ENCODE results near the gene MPV17.
"Not testable (repeated sequence)": the region's sequence is repeated elsewhere in the genome, so short reads cannot be mapped to it uniquely, and the experiment has no call there.

The MPV17 gene

DNA sequence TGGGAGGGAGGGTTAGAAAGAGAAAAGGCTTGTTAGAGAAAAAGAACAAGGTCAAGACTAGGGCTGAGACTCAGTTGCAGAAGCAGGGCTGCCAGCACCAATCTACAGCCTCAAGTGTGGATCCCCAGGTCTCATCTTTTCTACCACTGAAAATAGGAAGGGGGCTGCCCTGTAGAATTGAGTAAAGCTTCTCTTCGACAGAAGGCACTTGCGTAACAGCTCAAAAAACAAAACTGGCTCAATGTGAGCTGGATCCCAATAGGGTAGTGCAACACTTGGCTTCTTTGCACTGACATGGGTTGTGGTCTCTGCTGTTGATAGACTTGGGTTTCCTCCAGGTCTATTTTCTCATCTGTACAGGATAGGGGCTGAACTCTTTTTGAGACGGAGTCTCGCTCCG, 1.8 kb upstream of the MPV17 start:
- DNase-seq = no peak
- in situ Hi-C loops (cut with MboI; ENCODE audit: low pct_unique_long_range_greater_than_20kb, low sequenced_read_pairs) = no loop called here

DNA sequence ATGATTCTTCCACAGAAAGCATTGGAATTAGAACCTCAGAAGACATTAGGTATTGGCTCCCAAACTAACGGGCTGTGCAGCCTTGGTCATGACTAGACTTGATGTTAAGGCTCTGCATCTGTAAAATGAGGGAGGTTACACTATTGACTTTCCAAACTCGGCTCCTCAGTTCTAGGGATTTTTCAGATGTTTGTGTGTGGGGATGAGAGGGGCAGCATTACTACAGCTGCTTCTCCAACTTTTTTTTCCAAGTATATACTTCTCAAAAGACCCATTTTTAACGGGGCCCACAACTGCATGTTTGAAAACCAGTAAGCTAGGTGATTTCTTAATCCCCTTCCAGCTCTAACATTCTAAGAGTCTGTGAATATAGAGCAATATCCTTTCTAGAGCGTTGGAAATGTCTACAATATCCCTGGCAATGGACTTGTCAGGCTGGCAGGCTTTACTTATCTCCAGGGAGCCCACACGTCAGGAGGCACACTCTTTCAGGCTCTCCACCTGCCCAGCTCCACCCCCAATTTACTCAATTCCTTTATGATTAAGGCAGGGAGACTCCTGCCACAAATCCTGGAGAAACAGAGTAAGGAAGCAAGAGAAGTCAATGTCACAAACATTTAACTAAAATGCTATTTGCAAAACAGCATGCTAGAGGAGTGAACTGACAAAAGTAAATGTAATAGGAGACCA, 844 bp upstream of the MPV17 start:
- in situ Hi-C loops (cut with MboI; ENCODE audit: low pct_unique_long_range_greater_than_20kb, low sequenced_read_pairs) = no loop called here
- DNase-seq = no peak

DNA sequence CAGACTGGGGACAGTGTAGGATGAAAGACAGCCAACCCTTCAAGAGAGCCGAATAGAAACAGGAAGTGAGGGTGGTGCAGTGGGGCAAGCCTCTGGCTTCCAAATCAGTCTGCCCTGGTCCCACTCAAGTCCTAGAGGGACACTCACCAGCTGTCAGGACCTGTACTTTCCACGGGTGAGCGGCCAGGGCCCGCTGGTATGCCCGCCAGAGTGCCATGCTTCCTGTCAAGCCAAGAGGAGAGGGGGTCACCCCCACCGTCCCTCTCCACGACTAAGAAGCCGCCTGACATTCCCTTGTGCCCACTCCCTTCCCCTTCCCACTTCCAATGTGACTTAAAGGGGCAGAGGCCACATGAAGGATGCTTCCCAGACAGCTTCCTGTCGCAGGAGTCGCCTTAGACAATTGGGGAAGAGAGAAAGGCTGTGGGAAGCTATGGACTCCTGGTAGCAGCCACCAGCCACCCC, 564 bp downstream of the MPV17 start:
- in situ Hi-C loops (cut with MboI; ENCODE audit: low pct_unique_long_range_greater_than_20kb, low sequenced_read_pairs) = no loop called here
- DNase-seq = peak; percentile 48

DNA sequence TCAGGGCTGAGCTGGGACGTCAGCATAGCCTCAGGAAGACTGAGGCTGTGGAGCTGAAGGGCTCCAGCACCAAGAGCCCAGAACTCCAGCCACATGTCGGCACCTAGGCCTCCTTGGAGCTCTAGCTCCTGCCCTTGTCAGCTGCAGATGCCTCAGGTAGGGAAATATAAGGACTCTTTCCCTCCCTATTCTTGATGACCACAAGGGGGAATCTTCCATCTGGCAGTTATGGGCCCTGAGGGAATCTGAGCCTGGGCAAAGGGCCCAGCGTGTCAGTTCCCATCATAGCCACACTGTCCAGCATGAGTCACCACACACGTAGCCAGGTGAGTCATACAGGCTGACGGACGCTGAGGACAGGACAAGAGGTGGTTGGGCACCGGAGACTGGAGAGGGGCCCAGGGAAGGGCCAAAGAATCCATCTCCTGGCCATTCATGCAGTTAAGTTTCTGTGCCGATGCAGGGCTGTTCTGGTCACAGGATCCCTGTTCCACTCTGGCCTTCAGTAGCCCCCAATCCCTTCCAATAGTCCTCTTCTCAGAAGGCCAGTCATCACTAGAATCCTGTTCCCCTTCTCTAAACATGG, 1.8 kb downstream of the MPV17 start:
- in situ Hi-C loops (cut with MboI; ENCODE audit: low pct_unique_long_range_greater_than_20kb, low sequenced_read_pairs) = no loop called here
- no peak for DNase-seq

DNA sequence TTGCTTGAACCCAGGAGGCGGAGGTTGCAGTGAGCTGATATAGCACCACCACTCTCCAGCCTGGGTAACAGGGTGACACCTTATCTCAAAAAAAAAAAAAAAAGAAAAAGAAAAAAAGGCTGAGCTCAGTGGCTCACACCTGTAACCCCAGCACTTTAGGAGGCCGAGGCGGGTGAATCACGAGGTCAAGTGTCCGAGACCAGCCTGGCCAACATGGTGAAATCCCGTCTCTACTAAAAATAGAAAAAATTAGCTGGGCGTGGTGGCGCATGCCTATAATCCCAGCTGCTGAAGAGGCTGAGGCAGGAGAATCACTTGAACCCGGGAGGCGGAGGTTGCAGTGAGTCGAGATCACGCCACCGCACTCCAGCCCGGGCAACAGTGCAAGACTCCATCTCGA, 3.1 kb downstream of the MPV17 start:
- in situ Hi-C loops (cut with MboI; ENCODE audit: low pct_unique_long_range_greater_than_20kb, low sequenced_read_pairs); DNase-seq: not testable (repeated sequence)

DNA sequence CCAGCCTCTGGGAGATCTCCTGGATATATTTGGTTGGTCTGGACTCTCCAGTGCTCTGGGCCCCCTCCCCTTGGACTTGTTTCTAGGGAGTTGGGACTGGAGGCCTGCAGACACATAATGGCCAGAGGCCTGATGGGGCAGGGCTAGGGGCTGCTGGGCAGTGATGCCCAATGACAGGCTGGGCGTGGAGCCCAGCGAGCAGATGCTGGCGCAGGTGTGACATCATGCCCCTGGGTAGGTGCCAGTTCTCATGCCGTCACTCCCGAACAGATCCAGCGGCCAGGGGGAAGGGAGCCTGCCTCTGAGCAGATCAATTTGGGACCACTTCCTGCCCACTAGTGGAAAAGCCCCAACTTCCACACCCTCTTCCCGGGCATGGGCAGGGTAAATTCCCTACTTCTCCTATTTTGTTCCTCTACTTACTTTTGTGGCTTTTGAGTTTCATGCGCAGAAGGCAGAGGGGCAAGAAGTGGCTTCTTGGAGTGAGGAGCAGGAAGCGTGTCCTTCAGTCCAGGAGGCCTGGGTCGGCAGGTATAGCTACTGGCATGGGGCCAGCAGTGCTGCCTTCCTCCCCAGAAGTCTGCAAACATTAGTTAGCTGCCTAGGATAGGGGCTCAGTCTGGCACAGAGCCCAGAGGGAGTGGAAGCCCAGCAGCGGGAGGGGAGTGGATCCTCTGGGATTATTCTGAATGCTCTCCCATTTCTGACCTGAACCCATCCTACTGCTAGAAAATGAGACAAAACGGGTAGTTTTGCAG, 6.1 kb downstream of the MPV17 start:
- no peak for DNase-seq
- in situ Hi-C loops (cut with MboI; ENCODE audit: low pct_unique_long_range_greater_than_20kb, low sequenced_read_pairs) = no loop called here

DNA sequence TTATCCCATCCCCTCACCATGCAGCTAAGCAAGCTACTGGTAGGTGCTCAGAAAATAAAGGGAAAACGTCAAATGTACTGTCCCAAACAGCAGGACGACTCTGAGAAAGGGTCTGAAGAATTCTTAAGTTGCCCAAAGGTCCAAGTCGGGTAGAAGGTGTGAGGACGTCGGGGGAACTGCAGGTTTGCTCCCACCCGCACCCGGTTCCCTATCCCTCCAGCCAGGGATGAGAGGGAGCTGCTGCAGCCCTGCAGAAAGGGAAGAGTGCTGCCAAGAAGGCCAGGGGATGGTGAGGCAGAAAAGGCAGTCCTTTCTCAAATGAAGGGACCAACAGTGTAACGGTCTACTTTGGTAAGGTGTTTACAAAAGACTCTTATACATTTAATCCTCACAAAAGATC, 7.8 kb downstream of the MPV17 start:
- in situ Hi-C loops (cut with MboI; ENCODE audit: low pct_unique_long_range_greater_than_20kb, low sequenced_read_pairs) = no loop called here
- DNase-seq = no peak

DNA sequence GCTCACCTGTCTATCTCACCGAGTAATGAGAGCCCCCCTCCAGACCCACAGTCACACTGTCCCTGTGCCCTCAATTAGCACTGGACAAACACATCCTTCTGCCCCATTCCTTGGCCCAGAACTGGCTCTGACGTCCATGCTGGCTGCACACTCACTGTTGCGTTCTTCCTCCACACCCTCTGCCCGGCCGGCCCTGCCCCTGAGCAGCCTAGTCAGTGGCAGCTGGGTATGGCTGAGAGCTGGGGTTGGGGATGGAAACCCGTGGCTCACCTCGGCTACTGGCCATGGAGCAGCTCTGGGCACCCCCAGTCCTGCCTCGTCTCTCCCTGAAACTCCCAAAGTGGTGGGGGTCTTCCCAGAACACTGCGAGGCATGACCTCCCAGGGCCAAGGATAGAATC, 8.2 kb downstream of the MPV17 start:
- in situ Hi-C loops (cut with MboI; ENCODE audit: low pct_unique_long_range_greater_than_20kb, low sequenced_read_pairs) = no loop called here
- DNase-seq = no peak

DNA sequence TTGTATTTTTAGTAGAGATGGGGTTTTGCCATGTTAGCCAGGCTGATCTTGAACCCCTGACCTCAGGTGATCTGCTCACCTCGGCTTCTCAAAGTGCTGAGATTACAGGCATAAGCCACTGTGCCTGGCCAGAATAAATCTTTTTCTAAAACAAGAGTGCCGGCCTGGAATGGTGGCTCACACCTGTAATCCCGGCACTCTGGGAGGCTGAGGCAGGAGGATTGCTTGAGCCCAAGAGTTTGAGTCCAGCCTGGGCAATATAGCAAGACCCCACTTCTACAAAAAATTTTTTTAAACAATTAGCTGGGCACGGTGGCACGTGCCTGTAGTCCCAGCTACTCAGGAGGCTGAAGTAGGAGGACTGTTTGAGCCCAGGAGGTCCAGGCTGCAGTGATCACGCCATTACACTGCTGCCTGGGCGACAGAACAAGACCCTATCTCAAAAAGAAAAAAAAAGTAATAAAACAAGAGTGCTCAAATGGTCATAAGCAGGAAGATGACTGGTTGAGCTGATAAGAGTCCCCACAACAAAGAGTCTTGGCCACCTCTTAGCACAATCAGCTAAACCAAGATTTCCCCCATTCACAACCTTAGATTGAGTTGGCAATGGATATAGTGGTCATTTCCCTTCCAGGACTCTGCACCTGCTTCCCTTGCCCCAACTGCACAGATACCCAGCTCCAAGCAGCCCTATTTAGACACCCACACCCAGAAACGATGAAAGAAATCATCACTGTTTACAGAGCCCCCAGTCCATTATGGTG, 8.8 kb downstream of the MPV17 start:
- no peak for DNase-seq
- in situ Hi-C loops (cut with MboI; ENCODE audit: low pct_unique_long_range_greater_than_20kb, low sequenced_read_pairs) = no loop called here

DNA sequence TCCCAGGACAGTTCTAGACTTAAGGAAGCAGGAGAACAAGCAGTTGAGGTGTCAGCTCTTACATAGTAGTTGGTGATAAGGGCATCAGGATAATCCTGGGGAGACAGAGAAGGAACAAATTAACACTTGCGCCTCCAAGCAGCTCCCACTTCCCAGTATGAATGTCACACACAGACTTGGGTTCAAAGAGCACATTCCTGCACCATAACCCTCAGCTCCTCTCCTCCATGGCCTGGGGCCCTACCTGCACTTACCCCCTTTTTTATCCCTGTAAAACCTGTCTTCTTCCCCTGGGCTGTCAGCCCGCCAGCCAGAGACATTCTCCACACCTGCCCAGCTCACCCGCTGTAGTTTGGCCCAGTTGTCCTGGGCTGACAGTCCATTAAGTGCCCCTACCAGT, 10.7 kb downstream of the MPV17 start:
- in situ Hi-C loops (cut with MboI; ENCODE audit: low pct_unique_long_range_greater_than_20kb, low sequenced_read_pairs) = no loop called here
- no peak for DNase-seq

DNA sequence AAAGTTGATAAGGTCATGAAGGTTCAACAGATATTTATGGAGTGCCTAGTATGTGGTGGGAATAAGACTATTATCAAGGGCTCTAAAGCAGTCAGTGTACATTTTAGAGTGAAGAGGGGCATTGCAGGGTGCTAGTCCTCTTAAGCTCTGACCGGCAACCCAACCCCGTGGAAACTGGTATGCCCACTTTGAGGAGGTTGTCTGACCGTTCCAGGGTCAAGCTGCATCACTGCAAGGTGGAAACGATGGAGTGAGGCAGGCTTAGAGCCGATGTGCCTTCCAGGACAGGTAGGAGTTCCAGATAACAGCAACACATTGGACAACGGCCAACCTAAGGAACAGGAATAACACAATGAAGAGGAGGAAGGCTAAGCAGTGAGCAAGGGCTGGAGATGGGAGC, 13.2 kb downstream of the MPV17 start:
- DNase-seq = no peak
- in situ Hi-C loops (cut with MboI; ENCODE audit: low pct_unique_long_range_greater_than_20kb, low sequenced_read_pairs) = no loop called here

DNA sequence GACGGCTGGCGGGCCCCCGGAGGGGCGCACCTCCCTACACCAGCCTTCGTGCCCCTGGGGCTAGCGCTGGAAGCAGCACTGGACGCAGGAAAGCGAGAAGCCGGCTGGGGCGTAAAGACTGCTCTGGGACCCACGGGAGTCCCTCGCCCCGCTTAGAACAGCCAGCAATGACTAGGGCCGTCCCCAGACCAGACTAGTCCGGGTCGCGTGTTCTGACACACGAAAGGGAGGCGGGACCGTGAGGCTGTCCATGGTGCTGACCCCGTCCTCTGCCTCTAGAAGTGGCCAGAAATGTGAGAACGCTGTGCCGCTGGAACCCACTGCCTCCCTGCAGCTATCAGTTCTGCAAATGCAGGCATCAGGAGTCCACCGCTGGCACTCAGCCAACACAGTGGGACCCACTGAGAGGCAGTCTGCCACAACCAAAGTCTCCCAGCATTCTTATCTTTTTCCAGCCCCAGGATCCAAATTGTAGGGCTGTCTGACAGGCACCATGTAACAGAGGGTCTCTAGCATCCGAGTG, 14.5 kb downstream of the MPV17 start, which contains the start of gene UCN:
Gene UCN, minus strand, starts transcription at position 87 of the 523 bp plus-strand sequence. CDS start 550 bp downstream, outside the sequence.
- no peak for DNase-seq
- in situ Hi-C loops (cut with MboI; ENCODE audit: low pct_unique_long_range_greater_than_20kb, low sequenced_read_pairs) = no loop called here

DNA sequence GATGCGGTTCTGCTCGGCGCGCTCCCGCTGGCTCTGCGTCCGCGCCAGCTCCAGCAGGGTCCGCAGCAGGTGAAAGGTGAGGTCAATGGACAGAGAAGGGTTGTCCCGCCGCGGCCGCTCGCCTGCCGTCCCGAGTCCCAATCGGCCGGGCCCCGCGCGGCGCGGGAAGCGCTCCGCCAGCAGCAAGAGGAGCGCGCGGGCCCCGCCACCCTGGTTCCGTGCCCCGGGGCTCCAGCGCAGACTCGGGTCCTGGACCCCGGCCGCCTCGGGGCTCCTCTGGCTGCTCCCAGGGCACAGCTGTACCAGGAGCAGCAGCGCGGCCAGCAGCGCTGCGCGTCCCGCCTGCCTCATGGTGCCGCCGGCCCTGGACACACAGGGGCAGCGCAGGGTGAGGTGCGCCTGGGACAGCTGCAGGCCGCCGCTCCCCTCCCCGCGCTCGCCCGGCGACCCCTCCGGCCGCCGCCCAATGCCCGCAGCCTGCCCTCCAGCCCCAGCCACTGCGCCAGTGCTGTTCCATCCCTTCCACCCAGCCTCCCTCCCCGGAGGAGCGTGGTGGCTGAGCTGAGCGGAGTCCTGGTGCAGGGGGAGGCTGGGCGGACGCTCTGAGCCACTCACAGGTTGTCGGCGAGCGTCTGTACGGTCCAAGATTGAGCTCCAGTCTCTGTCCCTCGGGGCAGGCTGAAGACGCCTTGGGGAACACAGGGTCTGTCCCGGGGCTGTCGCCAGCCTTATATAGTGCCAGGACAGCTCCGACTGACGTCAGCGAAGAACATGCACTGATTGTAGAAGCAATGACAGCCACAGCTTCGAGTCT, 15.1 kb downstream of the MPV17 start:
- DNase-seq = no peak
- in situ Hi-C loops (cut with MboI; ENCODE audit: low pct_unique_long_range_greater_than_20kb, low sequenced_read_pairs) = no loop called here

DNA sequence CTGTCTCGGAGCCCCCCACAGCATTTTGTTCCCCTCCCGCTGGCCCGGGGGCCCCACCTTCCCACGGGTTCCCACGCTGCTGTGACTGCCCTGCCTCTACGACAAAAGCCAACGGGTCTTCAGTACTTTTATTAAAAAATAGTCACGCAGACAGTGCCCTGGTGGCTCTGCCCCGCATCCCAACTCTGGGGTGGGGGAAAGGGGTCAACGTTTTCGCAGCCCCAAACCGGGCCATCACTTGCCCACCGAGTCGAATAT, 15.7 kb downstream of the MPV17 start:
- no peak for DNase-seq
- in situ Hi-C loops (cut with MboI; ENCODE audit: low pct_unique_long_range_greater_than_20kb, low sequenced_read_pairs) = no loop called here

DNA sequence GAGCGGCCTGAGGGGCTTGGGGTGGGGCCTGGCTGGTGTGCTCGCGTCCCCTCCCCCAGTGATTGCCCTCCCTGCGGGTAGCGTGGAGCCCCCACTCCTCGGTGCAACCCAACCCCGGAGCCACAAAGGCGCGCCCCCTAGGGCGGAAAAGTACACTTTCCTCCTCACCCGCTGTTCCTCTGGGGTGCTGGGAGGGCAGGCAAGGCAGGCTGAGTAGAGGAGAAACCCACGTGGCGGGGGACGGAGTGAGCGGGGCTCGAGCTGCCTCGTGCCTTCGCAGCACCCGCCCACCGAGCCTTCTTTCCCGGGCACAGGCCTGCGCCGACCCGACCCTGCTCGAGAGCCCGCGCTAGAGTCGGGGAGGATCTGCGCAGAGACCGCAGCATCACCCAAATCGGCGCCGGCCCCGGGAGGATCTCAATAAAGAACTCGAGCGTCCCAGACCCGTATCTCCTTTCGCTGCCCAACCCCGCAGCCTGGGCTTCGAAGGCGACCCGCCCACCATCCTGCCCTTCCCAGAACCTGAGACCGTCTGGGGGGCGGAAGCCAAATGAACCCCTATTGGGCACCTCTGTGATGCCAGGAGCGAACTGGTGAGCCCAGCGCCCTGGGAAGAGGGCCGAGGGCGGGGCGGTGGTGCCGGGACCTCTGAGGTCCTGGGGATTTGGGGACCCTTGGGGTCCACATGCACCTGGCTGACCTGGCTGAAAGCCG, 16.2 kb downstream of the MPV17 start:
- DNase-seq = no peak
- in situ Hi-C loops (cut with MboI; ENCODE audit: low pct_unique_long_range_greater_than_20kb, low sequenced_read_pairs) = no loop called here

DNA sequence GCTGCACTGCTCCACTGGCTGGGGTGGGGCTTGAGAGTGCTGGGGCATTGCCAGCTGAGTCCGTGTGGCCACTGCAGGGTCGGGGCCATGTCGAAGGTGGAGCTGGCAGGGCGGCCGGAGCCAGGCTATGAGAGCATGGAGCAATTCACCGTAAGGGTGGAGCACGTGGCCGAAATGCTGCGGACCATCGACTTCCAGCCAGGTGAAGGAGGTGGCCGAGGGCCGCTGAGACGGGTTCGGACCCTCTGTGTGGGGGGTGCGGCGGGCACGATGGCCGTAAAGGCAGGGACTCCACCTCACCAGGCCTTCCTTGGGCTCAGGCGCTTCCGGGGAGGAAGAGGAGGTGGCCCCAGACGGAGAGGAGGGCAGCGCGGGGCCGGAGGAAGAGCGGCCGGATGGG, 16.8 kb downstream of the MPV17 start:
- DNase-seq = no peak
- in situ Hi-C loops (cut with MboI; ENCODE audit: low pct_unique_long_range_greater_than_20kb, low sequenced_read_pairs) = no loop called here

DNA sequence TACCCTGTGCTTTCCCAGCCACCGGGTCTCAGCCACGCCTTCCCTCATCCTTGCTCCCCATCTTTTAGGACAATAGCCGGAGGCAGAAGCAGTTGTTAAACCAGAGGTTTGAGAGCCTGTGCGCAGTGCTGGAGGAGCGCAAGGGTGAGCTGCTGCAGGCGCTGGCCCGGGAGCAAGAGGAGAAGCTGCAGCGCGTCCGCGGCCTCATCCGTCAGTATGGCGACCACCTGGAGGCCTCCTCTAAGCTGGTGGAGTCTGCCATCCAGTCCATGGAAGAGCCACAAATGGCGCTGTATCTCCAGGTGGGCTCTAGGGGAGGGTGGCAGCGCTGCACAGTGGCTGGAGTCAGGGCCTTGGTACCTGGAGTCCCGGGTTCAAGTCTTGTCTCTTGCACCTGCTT, 17.4 kb downstream of the MPV17 start:
- DNase-seq = no peak
- in situ Hi-C loops (cut with MboI; ENCODE audit: low pct_unique_long_range_greater_than_20kb, low sequenced_read_pairs) = no loop called here

DNA sequence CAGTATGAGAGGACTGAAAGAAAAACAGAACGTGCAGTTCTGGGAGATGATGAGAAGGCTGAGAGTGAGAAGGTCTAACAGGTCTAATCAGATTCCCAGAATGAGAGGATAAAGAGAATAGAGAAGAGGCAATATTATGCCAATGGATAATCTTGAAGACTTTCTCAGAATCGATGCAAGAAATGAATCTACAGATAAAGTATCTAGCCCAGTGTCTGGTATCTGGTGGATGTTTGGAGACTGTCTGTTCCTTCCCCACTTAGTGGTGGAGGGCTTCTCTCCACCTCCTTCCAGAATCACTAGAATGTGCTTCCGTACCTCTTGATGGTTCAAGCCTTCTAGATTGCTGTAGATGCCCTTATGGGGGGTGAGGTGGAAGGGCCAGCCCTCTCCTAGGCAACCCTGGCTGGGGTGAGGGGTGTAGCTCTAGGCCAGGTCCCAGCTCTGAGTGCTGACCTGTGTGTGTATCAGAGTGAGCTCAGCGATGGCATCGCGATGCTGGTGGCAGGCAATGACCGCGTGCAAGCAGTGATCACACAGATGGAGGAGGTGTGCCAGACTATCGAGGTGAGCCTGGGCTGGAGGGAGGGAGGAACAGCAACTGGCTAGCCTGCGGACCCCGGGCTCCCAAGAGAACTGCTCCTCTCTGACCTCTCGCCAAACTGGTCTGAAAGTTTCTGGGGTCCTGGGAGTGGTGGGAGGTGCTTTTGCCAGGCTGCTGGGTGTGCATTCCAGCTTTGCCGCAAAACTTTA, 18.2 kb downstream of the MPV17 start:
- in situ Hi-C loops (cut with MboI; ENCODE audit: low pct_unique_long_range_greater_than_20kb, low sequenced_read_pairs) = no loop called here

More for the DNA sequence above, 18.2 kb downstream of the MPV17 start:
- DNase-seq = no peak

All from KBM-7 (cell line).